ENCODE data around the gene TM6SF1.
"Not testable (repeated sequence)": the region's sequence is repeated elsewhere in the genome, so short reads cannot be mapped to it uniquely, and the experiment has no call there.

Gene TM6SF1

GRCh38 chr15:83087576-83087975 lies 19.9 kb upstream of the TM6SF1 start:
- in situ Hi-C loops (cut with MboI; ENCODE audit: low sequenced_read_pairs): no loop called here

- in situ Hi-C loops (cut with MboI; ENCODE audit: low sequenced_read_pairs): no loop called here
Measured at GRCh38 chr15:83088876-83089275, 18.6 kb upstream of the TM6SF1 start.

GRCh38 chr15:83090465-83090864 lies 17.0 kb upstream of the TM6SF1 start:
- in situ Hi-C loops (cut with MboI; ENCODE audit: low sequenced_read_pairs): no loop called here

GRCh38 chr15:83091965-83092308 lies 15.5 kb upstream of the TM6SF1 start:
- in situ Hi-C loops (cut with MboI; ENCODE audit: low sequenced_read_pairs): not testable (repeated sequence)

- in situ Hi-C loops (cut with MboI; ENCODE audit: low sequenced_read_pairs): no loop called here
Measured at GRCh38 chr15:83092309-83092976, 15.0 kb upstream of the TM6SF1 start.

- in situ Hi-C loops (cut with MboI; ENCODE audit: low sequenced_read_pairs): no loop called here
Measured at GRCh38 chr15:83094583-83094982, 12.9 kb upstream of the TM6SF1 start.

- in situ Hi-C loops (cut with MboI; ENCODE audit: low sequenced_read_pairs): no loop called here
Measured at GRCh38 chr15:83098079-83098478, 9.4 kb upstream of the TM6SF1 start.

GRCh38 chr15:83099290-83099689 lies 8.2 kb upstream of the TM6SF1 start:
- in situ Hi-C loops (cut with MboI; ENCODE audit: low sequenced_read_pairs): no loop called here

GRCh38 chr15:83100097-83100646 lies 7.3 kb upstream of the TM6SF1 start:
- in situ Hi-C loops (cut with MboI; ENCODE audit: low sequenced_read_pairs): no loop called here

GRCh38 chr15:83102346-83102745 lies 5.1 kb upstream of the TM6SF1 start:
- in situ Hi-C loops (cut with MboI; ENCODE audit: low sequenced_read_pairs): no loop called here

- in situ Hi-C loops (cut with MboI; ENCODE audit: low sequenced_read_pairs): no loop called here
Measured at GRCh38 chr15:83104141-83104540, 3.3 kb upstream of the TM6SF1 start.

- in situ Hi-C loops (cut with MboI; ENCODE audit: low sequenced_read_pairs): no loop called here
Measured at GRCh38 chr15:83105440-83105839, 2.0 kb upstream of the TM6SF1 start.

- in situ Hi-C loops (cut with MboI; ENCODE audit: low sequenced_read_pairs): no loop called here
Measured at GRCh38 chr15:83107841-83108181, 366 bp downstream of the TM6SF1 start.

GRCh38 chr15:83108266-83109219 lies 1.1 kb downstream of the TM6SF1 start:
- in situ Hi-C loops (cut with MboI; ENCODE audit: low sequenced_read_pairs): no loop called here

- in situ Hi-C loops (cut with MboI; ENCODE audit: low sequenced_read_pairs): no loop called here
Measured at GRCh38 chr15:83109532-83109931, 2.1 kb downstream of the TM6SF1 start.

GRCh38 chr15:83110381-83110780 lies 2.9 kb downstream of the TM6SF1 start:
- in situ Hi-C loops (cut with MboI; ENCODE audit: low sequenced_read_pairs): no loop called here

- in situ Hi-C loops (cut with MboI; ENCODE audit: low sequenced_read_pairs): no loop called here
Measured at GRCh38 chr15:83111149-83111548, 3.7 kb downstream of the TM6SF1 start.

- in situ Hi-C loops (cut with MboI; ENCODE audit: low sequenced_read_pairs): no loop called here
Measured at GRCh38 chr15:83112233-83112955, 4.9 kb downstream of the TM6SF1 start.

- in situ Hi-C loops (cut with MboI; ENCODE audit: low sequenced_read_pairs): no loop called here
Measured at GRCh38 chr15:83112956-83113299, 5.5 kb downstream of the TM6SF1 start.

- in situ Hi-C loops (cut with MboI; ENCODE audit: low sequenced_read_pairs): no loop called here
Measured at GRCh38 chr15:83113881-83114674, 6.6 kb downstream of the TM6SF1 start.

- in situ Hi-C loops (cut with MboI; ENCODE audit: low sequenced_read_pairs): no loop called here
Measured at GRCh38 chr15:83114856-83115255, 7.4 kb downstream of the TM6SF1 start.
